SW 1271 (cell line): ENCODE data around the gene ATP8B3.
A peak's percentile ranks its signal among the peaks of the same experiment; 100 is the strongest.

ENCODE experiments used
- DNase-seq, 2 experiments: peaks; one replicate each; lab custom pipeline; 2025; lab: John Stamatoyannopoulos, UW

Gene ATP8B3

DNA sequence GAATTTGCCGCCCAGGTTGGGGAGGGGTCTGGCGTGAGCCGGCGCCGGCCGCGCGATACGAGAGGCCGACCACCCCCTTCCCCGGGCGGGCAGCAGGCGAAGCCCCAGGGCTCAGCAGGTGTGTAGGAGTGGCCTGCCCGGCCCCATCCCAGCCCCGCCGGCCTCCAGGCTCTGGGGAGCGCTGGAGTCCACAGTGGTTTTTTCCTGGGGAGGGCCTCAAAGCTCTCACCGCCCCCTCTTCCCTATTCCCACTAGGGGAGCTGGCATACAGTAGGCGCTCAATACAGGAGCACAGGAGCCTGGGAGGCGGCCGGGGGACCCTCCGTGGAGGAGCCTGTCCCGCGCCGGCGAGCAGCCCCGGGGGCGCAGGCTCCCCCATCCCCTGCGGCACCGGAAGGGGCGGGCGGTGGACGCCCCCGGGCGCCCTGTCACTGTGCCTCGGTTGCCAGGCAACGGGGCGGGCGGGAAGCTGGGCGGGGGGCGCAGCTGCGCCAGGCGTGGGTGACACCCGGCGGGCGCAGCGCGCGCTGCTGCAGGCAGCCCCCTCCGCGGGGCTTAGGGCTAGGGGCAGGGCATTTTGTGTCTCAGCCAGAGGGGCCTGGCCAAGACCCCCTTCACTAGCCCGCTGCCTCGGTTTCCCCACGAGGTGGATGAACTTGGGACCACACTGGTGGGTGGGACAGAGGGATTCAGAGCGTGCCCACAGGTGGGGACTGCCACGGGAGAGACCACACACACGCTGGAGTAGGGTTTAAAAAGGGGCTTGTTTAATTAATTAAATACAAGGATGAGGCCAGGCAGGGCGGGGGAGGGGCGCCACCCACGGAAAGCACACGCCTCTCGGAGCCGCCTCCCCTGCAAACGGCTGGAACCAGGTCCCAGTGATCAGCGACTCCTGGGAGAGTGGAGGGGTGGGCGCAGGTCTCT, 39.8 kb upstream of the ATP8B3 start:
- no peak for DNase-seq

DNA sequence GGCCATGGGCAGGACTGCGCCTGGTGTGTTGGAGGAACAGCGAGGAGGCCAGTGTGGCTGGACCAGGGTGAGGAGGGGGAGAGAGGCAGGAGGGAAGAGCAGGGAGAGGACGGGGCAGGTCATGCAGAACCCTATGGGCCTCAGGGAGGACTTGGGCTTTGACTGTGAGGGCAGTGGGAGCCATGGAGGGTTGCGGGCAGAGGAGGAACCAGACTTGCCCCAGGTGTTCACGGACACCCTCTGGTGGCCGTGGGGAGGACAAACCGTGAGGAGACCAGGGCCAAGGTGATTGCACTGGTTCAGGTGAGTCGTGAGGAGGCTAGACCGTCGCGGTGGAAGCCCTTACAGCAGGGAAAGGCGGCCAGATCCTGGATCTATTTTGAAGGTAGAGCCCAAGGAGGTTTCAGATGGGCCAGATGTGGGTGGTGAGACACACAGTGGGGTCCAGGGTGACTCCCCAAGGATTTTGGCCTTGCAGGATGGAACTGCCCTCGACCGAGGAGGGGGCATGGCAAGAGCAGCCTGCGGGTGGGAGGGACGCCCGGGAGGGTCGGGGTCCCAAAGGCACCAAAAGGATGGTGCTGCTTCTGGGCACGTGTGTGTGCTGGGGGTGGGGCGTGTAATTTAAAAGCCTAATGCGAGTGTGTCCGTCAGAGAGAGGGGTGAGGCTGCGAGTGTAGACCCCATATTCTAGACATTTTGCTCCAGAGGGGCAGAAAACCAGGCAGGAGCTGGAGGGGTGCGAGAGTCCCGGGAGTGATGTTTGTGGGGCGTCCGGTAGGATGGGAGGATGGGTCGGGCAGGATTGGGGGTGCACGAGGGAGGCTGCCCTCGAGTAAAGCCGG, 39.0 kb upstream of the ATP8B3 start:
- no peak for DNase-seq

DNA sequence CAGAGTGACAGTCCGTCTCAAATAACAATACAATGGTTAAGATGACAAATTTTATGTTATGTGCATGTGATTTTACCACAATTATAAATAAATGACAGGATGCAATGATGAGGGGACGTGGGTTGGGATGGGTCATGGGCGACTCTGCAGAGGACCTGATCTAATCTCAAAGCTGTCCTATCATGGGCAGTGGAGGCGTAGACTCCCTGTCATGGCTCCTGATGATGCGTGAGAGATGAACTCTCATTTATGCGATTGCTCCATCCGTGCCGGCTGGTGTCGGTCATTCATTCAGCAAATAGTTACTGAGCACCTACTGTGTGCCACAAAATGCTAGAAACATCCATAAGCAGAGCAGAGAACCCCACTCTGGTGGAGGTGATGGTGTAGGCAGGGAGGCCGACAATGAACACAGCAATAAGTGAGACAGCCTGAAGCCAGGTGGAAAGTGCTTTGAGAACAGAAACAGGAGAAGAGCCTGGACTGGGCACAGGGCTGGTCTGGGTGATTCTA, 37.9 kb upstream of the ATP8B3 start:
- no peak for DNase-seq

DNA sequence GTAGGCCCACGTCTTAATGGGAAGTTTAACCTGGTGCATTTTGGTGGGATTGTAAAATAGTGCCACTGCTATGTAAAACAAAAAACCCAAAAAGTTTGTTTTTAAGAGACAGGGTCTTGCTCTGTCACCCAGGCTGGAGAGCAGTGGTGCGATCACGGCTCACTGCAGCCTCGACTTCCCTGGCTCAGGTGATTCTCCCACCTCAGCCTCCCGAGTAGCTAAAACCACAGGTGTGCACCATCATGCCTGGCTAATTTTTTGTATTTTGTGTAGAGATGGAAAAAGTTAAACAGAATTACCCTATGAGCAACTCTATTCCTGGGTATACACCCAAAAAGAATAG, 37.0 kb upstream of the ATP8B3 start:
- no peak for DNase-seq

DNA sequence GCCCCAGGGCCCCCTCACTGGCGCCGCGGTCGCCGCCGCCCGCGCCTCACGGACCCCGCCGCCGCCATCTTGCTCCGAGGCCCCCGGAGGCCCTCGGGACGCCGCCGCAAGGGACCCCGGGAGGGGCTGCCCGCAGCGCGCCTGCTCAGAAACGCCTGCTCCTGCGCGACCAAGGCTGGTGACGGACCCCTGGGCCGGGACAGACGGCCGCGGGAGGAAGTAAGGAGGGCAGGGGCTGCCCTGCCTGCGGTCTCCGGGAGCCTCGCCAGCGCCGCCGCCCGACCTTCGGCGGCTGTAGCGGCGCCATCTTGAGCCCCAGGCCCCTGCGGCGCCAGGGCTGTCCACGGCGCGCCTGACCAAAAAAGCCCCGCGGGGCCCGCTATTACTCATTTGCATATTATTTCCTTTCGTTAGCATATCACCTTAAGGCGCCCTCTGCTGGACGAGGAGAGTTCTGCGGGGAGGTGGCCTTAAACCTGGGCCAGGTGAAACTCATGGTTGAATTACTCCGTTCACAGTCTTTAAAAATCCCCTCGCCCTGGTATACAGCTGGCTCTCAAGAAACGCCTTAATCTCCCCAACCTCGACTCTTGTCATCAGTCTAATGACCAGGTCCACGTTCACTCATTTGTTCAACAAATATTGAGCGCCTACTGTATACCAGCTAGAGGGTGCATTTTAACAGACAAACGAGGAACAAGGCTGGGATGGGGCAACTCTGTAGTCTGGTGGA, 36.5 kb upstream of the ATP8B3 start, which contains the start of gene REXO1:
Gene REXO1, minus strand, starts transcription at position 85 of the 733 bp plus-strand sequence. CDS start 125 bp downstream, outside the sequence.
- DNase-seq: peak; percentile 75 to 89

DNA sequence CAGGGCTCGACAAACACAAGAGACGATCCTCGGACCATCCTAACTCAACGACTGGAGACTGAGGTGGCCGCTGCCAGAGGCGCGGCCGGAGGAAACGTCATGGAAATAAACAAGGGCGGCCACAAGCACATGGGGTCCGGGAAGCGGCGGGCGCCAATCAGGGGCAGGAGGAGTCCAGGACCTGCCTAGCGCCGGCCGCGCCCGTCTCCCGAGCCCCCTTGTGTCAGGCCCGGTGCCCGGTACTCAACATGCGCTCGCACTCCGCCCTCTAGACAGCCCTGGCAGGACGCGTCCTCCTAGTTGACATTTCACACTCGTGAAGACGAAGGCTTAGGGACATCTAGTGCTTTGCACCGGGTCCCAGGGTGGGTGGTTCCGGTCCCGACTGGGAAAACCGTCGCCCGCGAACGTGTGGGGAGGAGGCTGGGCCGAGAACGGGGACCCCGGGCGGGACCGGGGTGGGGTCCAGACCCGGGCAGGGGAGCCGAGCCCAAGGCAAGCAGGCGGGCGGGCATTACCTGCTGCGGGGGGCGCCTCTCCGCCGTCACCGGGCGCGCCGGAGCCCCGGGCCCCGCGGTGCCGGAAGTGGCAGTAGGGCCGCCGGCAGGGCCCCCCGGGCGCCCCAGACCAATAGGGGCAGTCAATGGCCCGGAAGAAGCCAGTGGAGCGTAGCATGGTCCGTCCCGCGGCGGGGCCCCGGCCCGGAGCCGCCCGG, 35.8 kb upstream of the ATP8B3 start:
- peak in 1 of 2 experiments; percentile 26 for DNase-seq

DNA sequence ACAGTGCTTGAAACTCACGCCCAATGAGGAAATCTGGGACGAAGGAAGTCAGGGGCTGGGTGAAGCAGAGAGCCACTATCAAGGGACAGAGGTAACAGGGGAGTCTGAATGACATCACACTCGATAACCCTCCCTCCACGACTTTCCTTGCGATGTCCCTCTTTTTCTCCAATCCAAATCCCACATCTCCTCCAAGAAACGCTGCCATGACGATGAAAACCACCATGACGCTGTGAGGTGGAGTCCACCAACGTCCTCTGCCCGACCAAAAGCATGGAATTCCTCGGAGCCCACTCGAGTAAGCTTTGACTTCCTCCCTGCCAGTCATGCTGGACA, 35.2 kb upstream of the ATP8B3 start:
- no peak for DNase-seq

DNA sequence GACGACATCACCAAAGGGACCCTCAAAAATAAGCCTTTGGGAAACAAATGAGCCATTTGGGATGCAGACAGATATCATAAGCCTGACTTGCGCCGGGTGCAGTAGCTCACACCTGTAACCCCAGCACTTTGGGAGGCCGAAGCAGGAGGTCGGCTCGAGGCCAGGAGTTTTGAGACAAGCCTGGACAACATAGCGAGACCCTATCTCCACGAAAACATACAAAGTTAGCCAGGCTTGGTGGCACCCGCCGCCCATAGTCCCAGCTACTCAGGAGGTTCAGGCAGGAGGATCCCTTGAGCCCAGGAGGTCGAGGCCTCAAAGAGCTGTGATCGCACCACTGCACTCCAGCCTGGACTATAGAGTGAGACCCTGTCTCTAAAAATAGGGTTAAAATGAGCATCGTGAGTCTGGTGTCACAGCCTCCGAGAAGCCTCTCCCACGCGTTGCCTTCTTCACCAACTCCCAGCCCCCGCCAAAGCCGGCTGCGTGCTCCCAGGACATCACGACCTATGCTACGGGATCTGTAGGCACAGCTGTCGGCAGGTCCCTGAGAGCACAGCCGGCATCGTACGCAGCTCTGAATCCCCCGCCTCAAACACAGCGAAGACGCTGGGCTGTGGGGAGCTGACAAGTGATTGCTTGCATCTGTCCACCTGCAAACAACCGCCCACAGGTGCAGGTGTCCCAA, 34.6 kb upstream of the ATP8B3 start:
- DNase-seq: no peak

DNA sequence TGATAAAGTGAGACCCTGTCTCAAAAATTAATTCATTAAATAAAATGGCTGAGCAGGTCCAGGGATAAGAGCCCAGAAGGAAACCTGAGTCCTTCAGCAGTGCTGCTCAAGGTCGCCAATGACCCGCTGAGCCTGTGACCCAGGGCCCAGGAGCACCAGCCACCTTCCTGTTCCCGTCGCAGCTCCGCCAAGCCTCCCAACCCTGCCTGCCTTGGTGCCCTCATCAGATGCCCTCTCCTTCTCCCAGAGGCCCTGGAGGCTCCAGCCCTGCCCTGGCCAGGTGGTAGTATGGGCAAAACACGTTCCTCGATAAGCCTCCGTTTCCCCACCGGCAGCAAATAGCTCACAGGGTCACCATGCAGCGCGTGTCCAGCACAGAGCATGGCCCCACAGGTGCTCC, 33.6 kb upstream of the ATP8B3 start:
- no peak for DNase-seq

DNA sequence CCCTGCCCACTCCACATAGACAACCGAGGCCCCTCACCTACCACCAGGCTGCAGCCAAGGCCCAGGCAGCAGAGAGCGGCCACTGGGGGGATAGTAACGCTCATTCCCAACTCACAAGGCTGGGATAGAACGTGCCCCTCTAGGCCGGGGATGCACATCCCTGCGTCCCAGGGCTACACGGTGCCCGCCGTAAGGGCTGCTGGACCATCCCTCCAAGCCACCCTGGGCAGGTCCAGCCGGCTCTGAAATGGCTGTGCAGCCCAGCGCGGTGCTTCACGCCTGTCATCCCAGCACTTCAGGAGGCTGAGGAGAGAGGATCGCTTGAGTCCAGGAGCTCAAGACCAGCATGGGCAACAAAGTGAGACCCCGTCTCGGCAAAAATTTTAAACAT, 33.0 kb upstream of the ATP8B3 start:
- DNase-seq: no peak

DNA sequence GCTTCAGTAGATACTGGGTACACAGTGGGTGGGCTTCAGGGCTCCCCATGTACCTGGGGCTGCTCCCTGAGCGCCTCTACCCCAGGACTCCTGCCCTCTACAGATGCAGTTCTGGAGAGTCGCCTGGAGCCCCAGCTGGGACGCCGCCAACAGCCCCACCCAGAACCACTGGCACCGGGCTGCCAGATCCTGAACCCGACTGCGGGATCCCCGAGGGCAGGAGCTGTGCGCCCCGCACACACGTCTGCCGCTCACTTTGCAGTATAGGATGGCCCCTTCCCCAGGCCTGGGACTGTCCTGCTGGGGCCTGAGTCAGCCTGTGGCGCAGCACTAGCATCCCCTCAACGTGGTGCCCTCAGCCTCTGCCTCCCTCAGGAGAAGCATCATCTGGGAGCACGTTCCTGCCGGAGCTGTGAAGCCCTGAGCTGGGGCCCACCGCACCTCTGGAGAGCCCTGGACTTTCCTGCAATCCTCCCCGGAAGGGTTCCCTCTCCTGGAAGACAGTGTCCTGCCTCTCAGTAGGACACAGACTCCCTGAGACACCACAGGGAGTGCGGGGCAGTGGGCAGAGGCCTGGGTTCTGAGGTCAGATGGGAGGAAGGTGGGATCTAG, 32.5 kb upstream of the ATP8B3 start:
- no peak for DNase-seq

DNA sequence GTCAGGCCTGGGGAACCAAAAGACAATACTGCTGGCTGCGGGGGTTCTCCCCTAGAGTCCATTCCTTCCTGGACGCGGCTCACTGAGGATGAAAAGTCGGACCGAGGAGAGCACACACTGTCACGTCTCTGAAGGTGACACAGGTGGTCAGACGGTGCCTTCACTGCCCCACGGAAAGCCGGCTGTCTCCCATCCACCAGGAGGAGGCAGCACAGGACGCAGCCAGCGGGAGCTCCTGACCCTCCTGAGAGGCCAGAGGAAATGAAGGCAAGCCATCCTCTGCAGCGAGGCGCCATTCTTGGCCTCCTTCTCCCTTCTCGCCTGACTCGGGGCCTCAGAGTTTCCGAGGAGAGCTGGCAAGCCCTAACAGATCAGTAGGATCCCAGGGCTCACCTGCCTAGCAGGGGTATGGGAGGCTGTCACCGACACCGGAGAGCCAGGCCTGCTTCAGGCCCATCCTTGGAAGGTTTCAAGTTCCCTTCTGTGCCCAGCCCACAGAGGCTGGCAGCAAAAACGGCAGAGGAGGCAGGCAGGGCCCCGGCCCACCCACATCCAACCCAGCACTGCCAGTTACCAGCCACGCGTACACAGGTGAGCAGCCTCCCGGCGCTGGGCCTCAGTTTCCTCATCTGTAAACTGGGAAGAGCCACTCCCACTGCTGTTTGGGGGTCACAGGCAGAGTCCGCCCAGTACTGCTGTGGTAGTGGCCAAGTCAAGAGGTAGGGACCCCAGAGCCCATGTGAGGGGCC, 31.7 kb upstream of the ATP8B3 start:
- no peak for DNase-seq

DNA sequence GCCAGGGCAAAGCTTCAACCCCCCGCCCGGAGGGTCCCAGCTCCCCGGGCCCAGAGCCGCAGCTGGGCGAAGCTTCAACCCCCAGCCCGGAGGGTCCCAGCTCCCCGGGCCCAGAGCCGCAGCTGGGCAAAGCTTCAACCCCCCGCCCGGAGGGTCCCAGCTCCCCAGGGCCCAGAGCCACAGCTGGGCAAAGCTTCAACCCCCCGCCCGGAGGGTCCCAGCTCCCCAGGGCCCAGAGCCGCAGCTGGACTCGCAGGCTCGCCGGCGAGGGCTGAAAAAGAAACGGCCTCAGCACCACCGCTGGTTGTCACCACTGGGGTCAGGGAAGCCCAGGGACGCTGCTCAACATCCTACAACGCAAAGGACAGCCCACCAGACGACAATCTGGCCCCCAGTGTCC, 31.0 kb upstream of the ATP8B3 start:
- DNase-seq: no peak

DNA sequence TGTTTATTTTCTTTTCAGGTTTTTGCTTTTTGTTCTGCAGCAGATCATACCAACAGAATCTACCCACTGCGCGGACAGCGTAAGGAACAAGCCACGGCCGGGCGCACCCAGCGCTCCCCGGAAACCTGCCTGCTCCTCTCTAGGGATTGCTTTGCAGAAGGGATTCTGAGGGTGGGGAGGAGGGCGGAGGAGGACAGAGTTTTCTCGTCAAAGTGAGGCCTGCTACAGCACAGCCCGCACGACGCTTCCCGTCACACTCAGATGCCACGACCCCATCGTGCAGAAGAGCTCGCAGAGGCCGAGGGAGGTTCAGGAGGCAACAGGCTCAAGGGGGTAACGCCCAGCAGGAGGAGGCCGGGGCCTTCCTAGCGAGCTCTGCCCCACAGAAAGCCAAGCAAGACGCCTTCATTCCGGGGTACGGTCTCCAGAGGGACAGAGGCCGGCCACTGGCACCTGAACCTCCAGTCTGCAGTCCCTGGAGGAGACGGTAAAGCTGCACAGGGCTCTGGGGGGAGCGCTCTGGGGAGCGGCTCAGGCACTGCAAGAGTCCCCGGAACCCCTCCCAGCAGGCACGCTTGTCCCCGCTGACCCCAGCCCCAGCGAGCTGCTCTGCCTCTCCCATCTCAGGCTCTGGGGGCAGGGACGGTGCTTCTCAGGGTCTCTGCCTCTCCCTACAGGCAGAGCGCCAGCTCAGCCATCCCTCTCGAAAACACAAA, 29.3 kb upstream of the ATP8B3 start:
- no peak for DNase-seq

DNA sequence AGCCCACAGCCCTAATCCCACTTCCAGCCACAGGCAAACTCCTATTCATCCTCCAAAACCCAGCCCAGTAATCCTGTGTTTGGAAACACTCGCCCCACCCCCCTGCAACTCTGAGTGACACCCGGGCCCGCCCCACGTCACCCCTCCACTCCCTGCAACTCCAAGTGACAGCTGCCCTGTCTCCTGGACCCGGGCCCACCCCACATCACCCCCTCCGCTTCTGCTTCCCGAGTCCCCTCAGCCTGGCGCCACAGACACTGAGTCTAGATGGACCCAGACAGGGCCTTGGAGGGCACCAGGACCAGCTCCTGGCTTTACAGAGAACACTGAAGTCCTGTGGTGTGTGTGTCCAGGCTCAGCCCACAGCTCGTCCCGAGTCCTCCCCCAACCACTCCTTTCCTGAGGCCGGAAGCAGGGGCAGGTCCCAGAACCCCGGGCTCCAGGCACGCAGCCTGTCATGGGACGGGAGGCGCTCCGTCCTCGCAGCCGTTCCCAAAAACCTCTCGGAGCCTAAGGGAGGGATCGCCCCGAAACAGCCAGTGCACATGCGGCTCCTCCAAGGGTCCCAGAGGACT, 28.6 kb upstream of the ATP8B3 start:
- no peak for DNase-seq

DNA sequence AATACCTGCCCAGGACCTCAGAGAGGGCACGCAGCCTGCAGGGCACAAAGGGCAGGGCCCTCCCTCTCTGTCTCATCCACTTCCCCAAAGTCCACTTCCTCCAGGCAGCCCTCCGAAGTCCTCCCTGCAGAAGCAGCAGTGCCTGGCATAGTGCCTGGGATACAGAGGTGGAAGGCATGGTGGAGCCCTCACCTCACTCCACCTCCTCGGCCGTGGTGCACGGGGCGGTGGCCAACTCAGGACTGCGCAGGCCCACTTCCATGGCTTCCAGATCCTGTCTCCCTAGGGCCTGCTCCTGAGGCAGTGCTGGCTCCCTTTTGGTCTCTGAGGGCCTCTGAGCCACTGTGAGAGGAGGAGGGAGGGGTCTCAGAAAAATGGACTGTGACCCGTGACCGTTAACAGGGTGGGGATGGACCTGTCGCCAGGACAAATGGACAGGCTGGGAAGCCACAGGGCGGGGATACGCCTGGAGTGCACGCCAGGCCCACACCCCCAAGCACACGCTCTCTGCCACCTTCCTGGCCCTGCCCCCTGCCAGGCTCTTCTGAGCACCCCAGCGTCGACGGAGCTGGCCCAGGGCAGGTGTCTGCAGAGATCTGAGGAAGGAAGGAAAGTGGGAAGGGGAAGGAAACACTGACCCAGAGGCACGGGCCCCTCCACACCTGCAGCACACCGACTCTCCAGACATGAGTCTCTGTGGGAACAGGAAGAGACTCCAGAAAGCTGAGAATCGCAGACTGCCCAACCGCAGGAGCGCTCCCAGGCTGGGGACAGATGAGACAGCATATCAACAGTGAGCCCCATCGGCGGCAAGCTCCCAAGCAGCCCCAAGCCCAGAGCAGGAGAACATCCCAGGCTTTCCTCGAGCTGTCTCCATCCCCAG, 27.8 kb upstream of the ATP8B3 start:
- DNase-seq: no peak

DNA sequence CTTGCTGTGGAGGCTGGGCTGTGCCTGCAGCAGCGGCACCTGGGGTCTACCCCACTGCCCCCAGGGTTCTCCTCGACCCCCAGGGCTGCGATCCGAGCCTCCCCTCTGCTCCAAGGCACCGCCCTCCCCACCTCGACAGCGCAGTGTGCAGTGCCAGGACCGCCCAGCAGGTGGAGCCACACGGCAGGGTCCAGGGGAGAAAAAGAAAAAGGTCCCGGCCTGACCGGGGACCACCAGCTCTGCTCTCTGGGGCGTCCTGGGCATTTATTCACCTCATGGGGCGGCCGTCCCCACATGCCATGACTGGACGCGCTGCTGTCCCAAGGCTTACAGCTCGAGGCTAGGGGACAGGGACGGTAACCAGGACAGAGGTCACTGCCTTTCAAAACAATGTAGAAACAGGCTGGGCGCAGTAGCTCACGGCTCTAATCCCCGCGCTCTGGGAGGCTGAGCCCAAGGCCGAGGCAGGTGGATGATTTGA, 25.6 kb upstream of the ATP8B3 start:
- DNase-seq: no peak

DNA sequence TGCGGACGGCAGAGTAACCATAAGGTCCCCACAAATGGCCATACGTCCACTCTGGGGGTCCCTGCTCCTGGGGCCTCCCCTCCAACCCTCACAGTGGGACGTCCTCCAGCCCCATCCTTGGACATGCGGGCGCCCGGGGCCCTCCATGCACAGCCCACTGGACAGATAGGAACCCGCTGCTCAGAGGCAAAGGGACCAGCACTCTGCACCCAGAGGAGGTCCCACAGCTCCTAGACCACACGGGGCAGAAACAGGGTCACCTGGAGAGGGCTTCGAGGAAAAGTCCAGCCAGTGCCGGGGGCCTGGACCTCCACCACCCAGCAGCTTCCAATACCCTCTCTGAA, 25.1 kb upstream of the ATP8B3 start:
- DNase-seq: no peak
